CD4-positive, alpha-beta T cell treated with Interleukin-2 at 100 ng/mL for 4 hours (primary cell): ENCODE measurements around the gene ZFP36L1.
A peak's percentile ranks its signal among the peaks of the same experiment; 100 is the strongest.

ENCODE experiments used
- DNase-seq: peaks from one replicate; pipeline ENCODE4 v3.0.0-alpha.2; 2020; ENCODE audit warnings: low spot score

The ZFP36L1 gene

DNA sequence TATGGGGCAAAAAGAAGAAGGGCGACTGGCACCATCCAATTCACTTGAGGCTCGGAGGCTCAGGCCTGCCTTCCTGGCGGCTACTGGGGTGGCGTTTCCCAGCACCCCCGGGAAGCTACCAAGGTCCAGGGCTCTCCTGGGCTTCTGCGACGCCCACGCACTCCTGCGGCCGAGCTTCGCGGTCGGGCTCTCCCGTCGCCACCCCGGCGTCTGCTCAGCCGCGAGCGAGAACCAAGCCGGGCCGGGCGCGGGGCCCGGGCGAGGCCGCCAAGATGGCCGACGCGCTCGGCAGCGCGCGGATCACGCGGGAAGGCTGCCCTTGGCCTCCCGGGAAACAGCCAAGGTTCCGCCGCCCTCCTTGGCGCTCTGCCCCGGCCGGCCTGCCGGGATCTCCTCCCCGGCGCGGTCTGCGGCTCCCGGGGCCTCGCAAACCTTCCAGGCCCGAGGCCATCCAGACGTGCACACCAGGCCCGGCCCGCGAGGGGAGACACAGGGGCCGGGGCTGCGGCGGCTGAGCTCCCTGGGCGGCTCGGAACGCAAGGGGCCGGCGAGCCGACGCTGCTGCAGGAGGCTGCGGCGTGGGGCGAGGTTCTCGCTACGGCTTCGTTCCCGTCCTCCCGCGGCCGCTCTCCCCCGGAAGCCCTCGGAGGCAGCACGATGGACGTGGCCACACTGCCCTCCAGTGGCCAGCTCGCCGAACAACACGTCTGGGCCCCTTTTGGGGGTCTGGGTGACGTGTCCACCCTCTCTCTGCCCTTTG, 23.5 kb upstream of the ZFP36L1 start:
- DNase-seq: peak; percentile 92

DNA sequence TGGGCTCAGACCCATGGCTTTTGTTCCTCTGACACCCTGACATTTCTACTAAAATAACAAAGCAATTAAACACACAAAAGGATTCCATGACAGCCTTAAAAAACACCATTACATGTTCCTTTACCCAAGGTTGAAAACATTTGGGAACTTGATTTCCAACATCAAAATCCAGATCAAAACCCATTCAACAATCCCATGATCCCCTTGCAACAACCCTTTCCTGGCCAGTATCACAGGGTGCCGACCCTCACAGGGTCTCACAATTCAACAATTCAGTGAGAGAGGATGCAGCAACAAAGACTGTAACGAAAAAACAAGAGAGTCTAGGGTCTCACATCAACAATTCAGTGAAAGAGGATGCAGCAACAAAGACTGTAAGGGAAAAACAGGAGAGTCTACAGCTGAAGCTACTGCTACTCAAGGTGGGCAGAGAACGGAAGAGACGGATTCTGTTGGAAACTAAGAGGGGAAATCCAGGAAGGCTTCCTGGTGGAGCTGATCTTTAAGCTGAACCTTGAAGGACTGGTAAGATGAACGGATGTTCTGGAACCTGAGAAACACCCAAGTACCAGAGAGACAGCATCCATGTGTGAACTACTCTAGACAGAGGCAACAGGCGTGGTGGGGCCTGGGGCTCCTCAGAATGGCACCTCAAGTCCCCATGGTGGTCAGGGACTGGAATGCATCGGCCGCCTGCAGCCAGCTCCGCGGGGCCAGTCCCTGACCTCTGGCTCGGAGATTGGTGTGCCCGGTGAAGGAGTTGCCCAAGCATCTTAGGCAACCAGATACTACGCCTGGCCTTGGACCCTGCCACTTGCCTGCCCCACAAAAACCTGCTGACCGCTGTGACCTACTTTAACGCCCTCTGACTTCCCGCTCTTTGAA, 22.7 kb upstream of the ZFP36L1 start:
- DNase-seq: peak; percentile 37

DNA sequence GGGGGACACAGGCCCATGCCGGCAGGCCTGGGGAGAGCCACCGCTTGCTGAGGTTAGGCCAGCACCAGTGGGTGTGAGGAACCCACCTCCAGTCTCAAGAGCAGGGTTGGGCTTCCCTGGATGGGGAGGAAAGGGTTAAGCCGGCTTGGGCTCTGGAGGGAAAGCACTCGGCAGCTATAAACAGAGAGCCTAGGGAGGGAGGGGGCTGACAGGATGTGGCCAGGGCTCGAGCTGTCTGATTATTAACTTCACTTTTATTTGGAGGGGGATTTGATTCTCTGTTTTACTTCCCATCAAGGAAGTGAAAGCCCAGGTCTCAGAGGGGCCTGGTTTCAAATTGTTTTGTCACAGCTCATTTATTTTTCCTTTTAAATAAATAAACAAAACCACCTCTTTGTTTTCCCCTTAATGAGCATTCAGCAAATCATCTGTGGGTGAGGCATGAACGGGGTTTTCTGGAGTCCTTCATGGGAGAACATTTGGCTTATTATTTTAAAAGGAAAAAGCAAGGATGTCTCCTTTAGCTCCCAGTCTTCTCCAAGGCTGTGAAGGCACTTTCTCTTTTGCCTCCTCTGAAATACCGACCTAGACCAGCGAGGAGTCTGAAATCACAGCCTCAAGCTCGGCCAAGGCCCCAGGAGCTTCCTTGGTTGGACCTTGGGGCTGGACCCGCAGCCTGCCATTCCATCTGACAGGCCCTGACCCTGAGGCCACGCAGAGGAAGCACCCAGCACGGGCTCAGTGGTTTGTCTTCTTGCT, 21.9 kb upstream of the ZFP36L1 start:
- DNase-seq: peak; percentile 70

DNA sequence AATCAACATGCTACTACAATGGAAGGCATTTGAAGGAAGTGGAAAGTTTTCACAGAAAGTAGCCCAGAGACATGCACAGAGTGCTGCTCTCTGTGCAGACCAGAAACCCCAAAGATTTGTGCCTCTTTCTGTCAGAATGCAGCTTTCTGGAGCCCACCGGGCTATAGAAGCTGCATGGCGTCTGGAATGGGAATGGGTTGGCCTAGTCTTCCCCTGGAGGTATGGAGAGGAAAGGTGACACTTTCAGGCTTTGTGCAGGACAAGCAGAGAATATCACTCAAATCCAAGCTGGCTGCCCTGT, 21.3 kb upstream of the ZFP36L1 start:
- DNase-seq: no peak

DNA sequence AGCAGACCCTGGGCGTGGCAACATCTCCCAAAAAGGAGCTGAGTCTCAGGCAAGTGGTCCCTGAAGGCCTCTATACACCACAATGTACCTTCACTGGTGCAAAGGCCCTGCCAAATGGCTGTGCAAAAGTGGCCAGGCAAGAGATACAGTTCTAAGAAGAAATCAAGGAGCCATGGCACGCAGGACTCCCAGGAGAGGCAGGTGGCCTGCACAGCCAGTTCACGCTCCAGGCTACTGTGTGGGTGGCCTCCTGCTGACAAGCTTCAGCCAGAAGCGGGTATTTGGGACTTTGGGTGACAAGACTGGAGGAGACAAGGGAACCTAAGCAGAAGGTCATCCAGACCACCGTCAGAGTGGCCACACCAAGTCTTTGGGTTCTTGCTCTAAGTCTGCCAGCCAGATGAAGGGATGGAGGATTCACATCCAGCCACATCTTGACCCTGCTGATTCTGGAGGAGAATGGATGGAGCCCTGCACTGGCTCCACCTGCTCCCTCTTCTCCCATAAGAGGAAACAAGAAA, 20.5 kb upstream of the ZFP36L1 start:
- no peak for DNase-seq

DNA sequence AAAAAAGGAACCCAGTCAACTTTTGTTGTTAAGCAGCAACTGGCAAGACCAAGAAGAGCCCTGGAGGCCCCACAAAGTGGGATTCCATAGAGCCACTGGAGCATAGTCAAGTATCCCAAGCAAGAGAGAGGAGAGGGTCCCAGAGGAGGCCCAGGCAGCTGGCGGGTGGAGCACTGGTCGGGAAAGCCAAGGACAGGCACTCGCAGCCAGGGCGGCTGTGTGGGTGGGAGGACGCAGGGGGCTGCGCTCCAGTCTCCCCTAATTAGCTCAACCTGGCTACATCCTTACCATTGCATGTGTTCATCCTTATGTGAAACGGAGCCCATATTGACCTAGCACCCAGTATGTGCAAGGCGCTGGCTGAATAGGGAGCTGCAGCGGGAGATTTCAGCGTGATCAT, 18.3 kb upstream of the ZFP36L1 start:
- no peak for DNase-seq

DNA sequence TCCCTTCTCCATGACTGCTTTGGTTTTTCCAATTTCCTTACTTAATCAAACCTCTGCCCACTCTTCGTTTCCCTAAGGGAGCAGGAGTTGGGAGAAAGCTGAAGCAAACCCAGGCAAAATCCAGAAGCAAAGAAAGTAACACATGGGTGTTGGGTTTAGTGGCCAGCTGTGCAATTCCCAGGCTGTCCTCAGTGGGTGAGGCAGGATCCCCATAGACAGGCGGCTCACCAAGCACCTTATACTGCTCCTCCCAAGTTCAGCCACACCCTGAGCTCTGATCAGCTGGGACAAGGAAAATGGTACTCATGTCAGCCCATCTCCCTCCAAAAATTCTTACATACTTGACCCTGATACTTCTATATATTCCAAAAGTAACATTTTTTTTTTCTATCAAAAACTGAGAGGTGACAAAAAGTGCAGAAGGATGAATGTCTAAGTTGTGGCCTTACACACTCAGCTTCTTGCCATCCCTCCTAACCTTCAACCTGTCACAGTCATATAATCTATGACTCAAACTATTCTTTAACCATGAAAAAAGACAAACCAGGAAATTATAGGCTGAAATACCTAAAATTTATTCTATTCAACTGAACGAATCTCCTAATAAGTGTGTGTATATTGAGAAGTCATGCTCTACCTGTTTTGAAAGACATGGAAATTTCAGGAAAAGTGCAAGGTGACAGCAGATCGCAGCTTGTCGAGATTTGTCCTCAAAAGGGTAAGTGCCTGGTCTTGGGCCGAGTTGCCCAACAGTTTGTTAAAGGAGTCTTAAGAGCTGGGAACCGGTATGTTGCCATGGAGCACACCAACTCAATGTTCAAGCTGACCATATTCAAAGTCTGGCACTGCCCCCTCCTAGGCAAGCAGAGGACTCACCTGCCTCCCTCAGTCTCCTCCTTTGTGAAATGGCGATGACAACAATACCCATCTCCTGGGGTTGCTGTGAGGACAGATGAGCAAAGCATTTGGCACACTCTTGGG, 17.6 kb upstream of the ZFP36L1 start:
- DNase-seq: no peak

DNA sequence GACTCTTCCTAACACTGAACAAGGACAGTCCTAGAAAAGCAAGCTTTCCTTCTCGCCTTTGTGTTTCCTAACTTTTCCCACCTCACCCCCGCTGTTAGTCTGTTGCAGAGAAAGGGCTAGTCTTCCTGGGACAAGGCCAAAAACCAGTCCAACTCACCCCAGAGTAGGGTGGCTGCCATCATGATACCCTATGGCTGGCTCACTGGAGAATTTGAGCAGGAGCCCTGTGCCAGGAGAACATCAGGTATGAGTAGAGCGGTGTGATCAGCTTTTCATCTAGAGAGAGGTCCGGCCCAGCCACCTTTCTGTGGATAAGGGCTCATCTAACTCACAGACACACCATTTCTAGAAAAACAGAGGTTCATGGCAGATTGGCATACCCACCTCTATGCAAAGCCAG, 16.7 kb upstream of the ZFP36L1 start:
- DNase-seq: no peak

DNA sequence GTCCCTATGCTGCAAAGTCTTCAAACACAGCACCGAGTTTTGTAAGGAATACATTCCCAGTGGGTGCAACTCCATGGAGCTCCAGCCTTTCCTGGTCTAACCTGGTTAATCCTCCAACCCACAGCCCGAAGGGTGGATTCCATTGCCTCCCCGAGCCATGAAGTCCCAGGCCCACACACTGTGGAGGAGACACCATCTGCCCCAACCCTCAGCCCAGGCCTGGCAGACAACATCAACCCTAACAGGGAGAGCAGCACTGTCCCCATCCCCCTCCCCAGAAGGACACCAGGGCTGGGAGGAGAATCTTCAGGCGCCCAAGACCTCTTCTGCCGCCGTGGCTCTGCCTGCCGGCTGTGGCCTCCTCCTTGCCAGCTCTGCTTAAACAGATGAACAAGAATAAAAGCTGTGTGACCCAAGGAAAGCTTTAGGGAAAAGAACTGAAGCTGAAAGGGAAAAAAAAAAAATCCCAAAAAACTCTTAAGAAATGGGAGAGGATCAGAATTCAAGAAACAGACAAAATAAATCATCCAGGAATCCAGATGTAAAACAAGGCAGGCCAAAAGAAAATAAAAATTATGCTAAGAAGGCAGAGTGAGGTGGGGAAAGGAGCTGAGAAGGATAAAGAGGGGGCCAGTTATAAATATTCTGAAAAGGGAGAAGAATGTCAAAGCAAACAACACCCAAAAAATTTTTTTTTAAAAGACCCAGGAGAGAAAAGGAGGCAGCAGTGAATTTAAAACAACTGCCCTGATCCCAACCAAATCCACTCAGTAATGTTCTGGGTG, 16.0 kb upstream of the ZFP36L1 start:
- DNase-seq: no peak

DNA sequence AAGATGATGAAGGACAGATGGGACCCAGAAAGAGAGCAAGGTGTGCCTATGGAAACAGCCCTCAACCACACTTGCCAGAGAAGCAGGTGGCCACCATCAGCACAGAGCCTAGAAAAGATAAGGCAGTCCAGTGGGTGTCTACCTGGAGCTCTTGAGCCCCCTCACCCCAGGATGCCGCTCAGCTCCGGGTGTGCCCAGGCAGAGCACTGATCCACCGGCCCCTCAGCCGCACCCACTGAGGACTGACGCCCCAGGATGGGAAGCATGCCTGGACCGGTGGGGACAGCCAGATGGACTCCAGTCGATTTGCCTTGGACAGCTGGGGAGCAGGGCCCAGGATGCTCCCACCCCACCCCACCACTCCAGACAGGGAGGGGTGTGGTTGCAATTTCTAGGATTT, 15.1 kb upstream of the ZFP36L1 start:
- no peak for DNase-seq

DNA sequence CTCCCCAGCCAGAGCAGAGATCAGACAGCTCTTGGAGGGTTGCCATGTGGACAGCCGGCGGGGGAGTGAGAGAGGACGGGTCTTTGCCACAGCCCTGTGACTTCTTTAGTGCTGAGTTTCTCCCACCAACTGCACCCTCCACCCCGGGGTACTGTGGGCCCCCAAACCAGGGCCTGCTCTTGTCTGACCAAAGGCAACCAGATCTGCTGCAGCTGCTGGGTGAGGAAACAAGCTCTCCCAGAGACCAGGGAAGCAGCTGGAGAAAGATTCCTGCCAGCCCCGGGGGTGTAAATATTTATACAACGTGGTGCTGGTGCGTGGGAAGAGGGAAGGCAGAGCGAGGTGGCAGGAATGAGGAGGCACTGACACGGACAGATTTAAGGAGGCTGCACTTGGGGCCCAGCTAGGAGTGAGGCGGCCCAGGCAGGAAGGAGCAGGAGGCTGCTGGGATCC, 14.3 kb upstream of the ZFP36L1 start:
- no peak for DNase-seq

DNA sequence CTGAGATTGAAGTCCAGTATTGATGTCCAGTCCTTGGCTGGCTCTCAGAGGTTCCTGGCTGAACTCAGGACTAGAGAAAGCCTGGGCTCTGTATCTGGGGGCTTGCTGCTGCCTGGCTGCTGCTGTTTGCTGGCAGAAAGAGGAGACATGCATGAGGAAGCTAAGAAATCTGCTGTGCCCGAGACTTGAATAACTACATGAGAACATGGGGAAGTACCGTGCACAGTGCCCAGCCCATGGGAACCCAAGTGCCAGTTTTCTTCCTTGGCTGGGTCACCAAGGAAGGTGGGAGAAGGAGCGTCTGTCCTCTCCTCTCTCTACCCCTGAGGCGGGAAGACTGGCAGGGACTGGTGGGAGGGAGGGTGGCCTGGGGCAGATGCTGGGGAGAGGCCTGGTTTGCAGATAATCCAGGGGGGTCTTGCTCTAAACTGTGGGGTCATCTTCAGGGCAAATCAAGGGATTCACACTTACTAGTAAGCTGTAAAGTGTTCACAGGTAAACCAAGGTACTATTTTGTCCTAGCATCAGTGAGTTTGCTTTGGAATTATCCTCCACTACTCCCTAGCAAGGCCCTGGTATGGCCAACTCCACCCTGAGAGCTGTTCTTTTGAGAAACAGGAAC, 13.8 kb upstream of the ZFP36L1 start:
- DNase-seq: no peak

DNA sequence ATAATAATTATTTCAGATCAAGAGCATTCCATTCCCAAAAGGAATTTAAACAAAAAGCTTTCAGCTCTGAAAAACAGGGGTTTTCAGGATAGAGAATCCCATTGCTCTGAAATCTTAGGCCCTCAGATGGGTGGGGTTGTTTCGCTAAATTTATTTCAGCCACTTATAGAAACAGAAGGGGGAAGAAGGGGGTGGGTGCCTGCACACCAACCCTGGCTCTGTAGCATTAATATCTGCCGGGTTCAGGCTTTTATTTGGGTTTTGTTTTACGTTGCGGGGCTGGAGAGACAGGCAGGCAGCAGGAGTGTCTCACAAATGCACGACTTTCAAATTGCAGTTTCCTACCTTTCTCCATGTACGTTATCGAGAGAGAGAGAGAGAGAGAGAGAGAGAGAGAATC, 12.5 kb upstream of the ZFP36L1 start:
- DNase-seq: no peak

DNA sequence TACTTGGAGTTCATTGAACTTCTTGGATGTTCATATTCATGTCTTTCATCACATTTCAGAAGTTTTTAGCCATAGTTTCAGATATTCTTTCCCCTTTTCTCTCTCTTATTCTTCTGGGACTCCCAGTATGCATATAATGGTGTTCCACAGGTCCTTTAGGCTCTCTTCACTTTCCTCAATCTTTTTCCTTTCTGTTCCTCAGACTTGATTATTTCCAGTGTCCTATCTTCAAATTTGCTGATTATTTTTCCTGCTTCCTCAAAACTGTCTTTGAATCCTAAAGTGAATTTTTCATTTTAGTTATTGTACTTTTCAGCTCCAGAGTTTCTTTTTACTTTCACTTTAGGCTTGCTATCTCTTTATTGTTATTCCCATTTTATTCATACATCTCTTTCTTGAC, 8.8 kb upstream of the ZFP36L1 start:
- DNase-seq: no peak

DNA sequence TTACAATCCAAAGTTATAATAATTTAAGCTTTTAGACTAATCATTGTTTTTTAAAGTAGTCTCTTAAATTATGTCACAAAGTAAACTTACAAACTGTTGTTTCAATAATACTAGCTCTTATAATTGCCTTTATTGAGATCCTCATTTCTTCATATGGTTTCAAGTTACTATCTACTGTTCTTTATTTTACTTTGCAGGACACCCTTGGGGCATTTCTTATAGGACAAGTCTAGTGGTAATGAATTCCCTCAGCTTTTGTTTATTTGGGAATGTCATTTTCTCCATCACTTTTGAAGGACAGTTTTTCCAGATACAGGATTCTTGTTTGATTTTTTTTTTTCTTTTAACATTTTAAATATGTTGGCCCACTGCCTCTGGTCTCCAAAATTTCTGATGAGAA, 8.1 kb upstream of the ZFP36L1 start:
- no peak for DNase-seq

DNA sequence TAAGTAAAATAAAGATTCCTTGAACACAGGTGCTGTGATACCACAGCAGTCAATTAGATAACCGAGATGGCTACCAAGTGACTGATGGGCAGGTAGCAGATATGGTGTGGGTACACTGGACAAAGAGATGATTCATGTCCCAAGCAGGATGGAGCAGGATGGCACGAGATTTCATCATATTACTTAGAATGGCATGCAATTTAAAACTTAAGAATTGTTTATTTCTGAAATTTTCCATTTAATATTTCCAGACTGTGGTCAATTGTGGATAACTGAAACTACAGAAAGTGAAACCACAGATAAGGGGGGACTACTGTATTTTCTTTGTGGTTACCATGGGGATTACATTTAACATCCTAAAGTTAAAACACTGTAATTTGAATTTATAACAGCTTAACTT, 7.5 kb upstream of the ZFP36L1 start:
- DNase-seq: no peak

DNA sequence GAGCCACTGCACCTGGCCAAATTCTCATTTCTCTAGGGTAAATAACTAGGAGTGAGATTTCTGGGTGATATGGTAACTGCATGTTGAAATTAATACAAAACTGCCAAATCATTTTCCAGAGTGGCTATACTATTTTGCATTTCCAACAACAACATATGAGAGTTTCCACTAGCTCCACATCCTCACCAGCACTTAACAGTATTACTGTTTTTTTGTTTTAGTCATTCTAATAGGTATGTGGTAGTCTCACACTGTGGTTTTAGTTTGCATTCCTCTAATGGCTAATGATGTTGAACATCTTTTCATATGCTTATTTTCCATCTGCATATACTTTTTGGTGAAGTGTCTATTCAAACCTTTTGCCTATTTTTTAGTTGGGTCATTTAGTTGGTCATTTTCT, 5.8 kb upstream of the ZFP36L1 start:
- DNase-seq: no peak

DNA sequence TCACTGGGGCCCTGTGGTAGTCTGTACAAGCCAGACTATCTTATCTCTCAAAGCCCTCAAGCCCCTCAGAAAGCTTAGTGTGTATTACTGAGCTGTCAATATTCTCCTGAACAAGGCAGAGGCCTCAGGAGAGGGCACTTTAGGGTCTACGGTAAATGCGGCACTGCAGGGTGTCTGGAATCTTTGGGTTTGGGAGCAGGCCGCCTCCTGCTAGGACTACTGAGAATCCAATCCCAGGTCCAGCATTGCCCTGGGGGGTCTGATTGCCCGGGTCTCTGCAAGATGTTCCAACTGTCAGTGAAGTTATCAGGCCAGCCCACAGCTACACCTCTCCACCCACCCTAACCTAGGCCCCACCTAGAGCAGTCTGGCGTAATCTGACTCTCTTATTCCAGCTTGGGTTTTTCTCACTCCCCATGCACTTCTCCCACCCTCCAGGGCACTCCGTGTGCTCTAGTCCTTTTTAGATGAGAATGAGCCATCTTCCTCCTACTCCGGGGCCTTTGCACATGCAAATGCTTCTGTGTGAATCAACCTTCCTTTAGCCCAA, 4.3 kb upstream of the ZFP36L1 start:
- no peak for DNase-seq

DNA sequence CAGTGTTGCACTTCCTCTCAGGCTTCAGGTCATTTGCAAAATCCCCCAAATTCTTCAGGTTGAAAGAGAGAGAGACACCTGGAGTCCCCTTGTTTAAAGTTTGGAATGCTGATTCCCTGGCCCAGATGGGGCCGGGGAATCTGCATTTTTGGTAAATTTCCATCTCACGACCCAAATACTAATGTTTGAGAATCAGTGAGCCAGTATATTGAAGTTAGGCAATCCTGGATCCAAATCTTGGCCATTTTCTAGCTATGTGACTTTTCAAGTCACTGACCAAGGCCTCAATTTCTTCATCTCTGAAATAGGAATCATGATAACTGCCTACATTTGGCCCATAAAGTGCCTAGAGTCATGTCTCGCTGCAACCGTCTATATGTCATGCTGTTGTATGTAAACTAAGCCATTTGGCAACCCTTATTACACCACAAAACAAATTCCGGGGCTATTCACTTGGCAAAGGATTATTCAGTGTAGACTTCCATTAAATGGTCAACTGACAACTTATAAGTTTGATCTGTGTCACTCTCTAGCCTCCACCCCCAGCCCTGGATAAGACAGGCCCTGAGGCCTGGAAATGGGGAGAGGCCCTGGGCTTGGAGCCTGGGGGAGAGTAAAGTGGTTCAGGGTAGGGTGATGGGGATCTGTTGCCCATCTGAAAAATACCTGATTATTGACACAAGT, 3.7 kb upstream of the ZFP36L1 start:
- DNase-seq: no peak
